SK-N-SH treated with all-trans-retinoic acid at 6 μM for 48 hours (cell line): Measurements from ENCODE around the gene VRK2.

Experiments used
- ARNTL ChIP-seq: fragments of 450-650 bp; formaldehyde crosslinking; IDR thresholded peaks from 2 replicates; pipeline ENCODE4 v1.5.0; 2020; ENCODE audit warnings: low read depth, mild to moderate bottlenecking, moderate library complexity, borderline replicate concordance
- BACH2 ChIP-seq: fragments of 250-450 bp; sonication (Bioruptor Pico); IDR thresholded peaks from 2 replicates; pipeline ENCODE4 v1.9.0; 2021; ENCODE audit warnings: mild to moderate bottlenecking, borderline replicate concordance
- CREB5 ChIP-seq: fragments of 250-450 bp; sonication (Bioruptor Pico); IDR thresholded peaks from 2 replicates; pipeline ENCODE4 v1.5.1; 2020; ENCODE audit warnings: low read depth, mild to moderate bottlenecking, moderate library complexity
- CSDC2 ChIP-seq: fragments of 250-450 bp; sonication (Bioruptor Pico); IDR thresholded peaks from 2 replicates; pipeline ENCODE4 v1.5.0; 2020; ENCODE audit warnings: mild to moderate bottlenecking, moderate library complexity
- CSRNP3 ChIP-seq: fragments of 250-450 bp; sonication (Bioruptor Pico); IDR thresholded peaks from 2 replicates; pipeline ENCODE4 v1.5.1; 2021; ENCODE audit warnings: mild to moderate bottlenecking, moderate library complexity
- ESRRG ChIP-seq: fragments of 250-450 bp; sonication (Bioruptor Pico); IDR thresholded peaks from 2 replicates; pipeline ENCODE4 v1.6.1; 2021; ENCODE audit warnings: mild to moderate bottlenecking
- ISL1 ChIP-seq: fragments of 250-450 bp; sonication (Bioruptor Pico); IDR thresholded peaks from 2 replicates; pipeline ENCODE4 v2.1.2; 2022; ENCODE audit warnings: mild to moderate bottlenecking, moderate library complexity
- OSR1 ChIP-seq: fragments of 250-450 bp; sonication (Bioruptor Pico); IDR thresholded peaks from 2 replicates; pipeline ENCODE4 v1.8.0; 2022; ENCODE audit warnings: moderate library complexity, mild to moderate bottlenecking, inconsistent platforms
- PATZ1 ChIP-seq: fragments of 250-450 bp; sonication (Bioruptor Pico); IDR thresholded peaks from 2 replicates; pipeline ENCODE4 v1.8.0; 2020; ENCODE audit warnings: mild to moderate bottlenecking, moderate library complexity, borderline replicate concordance
- PPARA ChIP-seq: fragments of 250-450 bp; sonication (Bioruptor Pico); IDR thresholded peaks from 2 replicates; pipeline ENCODE4 v1.5.0; 2020; ENCODE audit warnings: mild to moderate bottlenecking, borderline replicate concordance
- RARB ChIP-seq: fragments of 250-450 bp; sonication (Bioruptor Pico); IDR thresholded peaks from 2 replicates; pipeline ENCODE4 v1.8.0; 2021; ENCODE audit warnings: mild to moderate bottlenecking, moderate library complexity
- ZFP3 ChIP-seq: fragments of 250-450 bp; sonication (Bioruptor Pico); IDR thresholded peaks from 2 replicates; pipeline ENCODE4 v1.5.0; 2020; ENCODE audit warnings: mild to moderate bottlenecking, moderate library complexity
- ZFP30 ChIP-seq: fragments of 450-650 bp; formaldehyde crosslinking; IDR thresholded peaks from 2 replicates; pipeline ENCODE4 v1.5.0; 2022; ENCODE audit warnings: mild to moderate bottlenecking, moderate library complexity
- ZNF8 ChIP-seq: fragments of 450-650 bp; formaldehyde crosslinking; IDR thresholded peaks from 2 replicates; pipeline ENCODE4 v1.5.0; 2020; ENCODE audit warnings: mild to moderate bottlenecking, moderate library complexity

- TF ChIP-seq PATZ1 (CRISPR knock-in tag): no peak
- TF ChIP-seq ZFP3: no peak
- no peak for TF ChIP-seq ZFP30
- TF ChIP-seq CSRNP3 (CRISPR knock-in tag): no peak
- no peak for TF ChIP-seq ARNTL
- no peak for TF ChIP-seq RARB (CRISPR knock-in tag)
- TF ChIP-seq CSDC2: no peak
- TF ChIP-seq PPARA (CRISPR knock-in tag): no peak
- no peak for TF ChIP-seq BACH2 (CRISPR knock-in tag)
- no peak for TF ChIP-seq OSR1
- no peak for TF ChIP-seq ZNF8 (CRISPR knock-in tag)
- TF ChIP-seq ISL1 (CRISPR knock-in tag): no peak
- TF ChIP-seq CREB5 (CRISPR knock-in tag): no peak
- TF ChIP-seq ESRRG (CRISPR knock-in tag): no peak
These were observed 21.3 kb upstream of the VRK2 start for GRCh38 chr2:58025150-58025933.
